Uterus (tissue), 2 donors: ENCODE measurements around the gene CNOT6L.
"Not testable (repeated sequence)": the region's sequence is repeated elsewhere in the genome, so short reads cannot be mapped to it uniquely, and the experiment has no call there.

Experiments
- CTCF ChIP-seq, 4 experiments: fragments of 200-600 bp in 2 of 4; fragments of 450-650 bp in 2 of 4; sonication (generic) in 2 of 4; IDR thresholded peaks; one replicate each; pipeline ENCODE4 v1.5.1; 2016 to 2019; ENCODE audit warnings: antibody characterized with exemption in 4 of 4, mild to moderate bottlenecking in 2 of 4, moderate library complexity in 1 of 4
- POLR2A ChIP-seq, 2 donors: fragments of 450-650 bp; IDR thresholded peaks; one replicate each; pipeline ENCODE4 v1.6.1; 2016; ENCODE audit warnings: antibody characterized with exemption in 2 of 2, mild to moderate bottlenecking in 1 of 2, moderate library complexity in 1 of 2

DNA sequence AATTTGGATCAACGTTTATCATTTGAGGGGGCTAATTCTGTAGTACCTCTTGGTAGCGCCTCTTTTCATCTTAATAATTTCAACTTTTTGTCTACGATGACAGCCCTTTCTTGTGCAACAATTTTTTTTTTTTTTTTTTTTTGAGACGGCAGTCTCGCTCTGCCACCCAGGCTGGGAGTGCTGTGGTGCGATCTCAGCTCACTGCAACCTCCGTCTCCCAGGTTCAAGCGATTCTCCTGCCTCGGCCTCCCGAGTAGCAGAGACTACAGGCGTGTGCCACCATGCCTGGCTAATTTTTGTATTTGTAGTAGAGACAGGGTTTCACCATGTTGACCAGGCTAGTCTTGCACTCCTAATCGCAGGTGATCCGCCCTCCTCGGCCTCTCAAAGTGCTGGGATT lies 44.2 kb upstream of the CNOT6L start:
- TF ChIP-seq CTCF, POLR2A (IDR thresholded peaks at IDR 0.05): not testable (repeated sequence)
